ENCODE measurements around the gene BICD2.

Gene BICD2

GRCh38 chr9:92726348-92726747, 38.3 kb downstream of the BICD2 start:
- DNase-seq = no peak

DNA sequence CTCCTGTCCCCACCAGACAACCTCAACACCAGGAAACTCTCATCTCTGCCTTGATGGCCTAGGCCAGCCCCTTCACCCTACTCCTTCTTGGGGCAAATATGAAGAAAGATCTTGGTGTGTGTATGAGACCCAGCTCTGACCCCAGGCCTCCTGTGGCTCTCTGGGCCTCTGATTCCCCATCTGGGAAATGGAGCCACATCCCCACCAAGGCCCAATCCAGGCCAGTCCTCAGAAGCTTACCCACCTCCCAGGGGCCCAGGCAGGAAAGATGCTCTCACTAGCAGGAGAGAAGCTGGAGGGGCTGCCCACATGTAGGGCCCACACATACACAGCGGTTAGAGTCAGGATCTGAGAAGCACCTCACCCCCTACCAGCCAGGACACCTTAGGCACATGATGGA, 38.9 kb downstream of the BICD2 start:
- DNase-seq = no peak

GRCh38 chr9:92725266-92725545, 39.4 kb downstream of the BICD2 start:
- no peak for DNase-seq

GRCh38 chr9:92724528-92725265, 39.9 kb downstream of the BICD2 start:
- no peak for DNase-seq

GRCh38 chr9:92723801-92724323, 40.8 kb downstream of the BICD2 start:
- DNase-seq = no peak

DNA sequence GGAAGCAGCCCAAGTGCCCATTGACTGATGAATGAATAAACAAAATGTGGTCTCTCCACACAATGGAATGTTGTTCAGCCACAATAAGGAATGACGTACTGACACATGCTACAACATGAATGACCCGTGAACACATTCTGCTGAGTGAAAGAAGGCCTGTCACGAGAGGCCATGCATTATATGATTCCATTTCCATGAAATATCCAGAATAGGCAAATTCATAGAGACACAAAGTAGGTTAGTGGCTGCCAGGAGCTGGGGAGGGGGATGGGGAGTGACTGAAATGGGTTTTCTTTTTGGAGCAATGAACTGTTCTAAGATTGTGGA, 41.4 kb downstream of the BICD2 start:
- no peak for DNase-seq

GRCh38 chr9:92722386-92723298, 42.0 kb downstream of the BICD2 start:
- no peak for DNase-seq

DNA sequence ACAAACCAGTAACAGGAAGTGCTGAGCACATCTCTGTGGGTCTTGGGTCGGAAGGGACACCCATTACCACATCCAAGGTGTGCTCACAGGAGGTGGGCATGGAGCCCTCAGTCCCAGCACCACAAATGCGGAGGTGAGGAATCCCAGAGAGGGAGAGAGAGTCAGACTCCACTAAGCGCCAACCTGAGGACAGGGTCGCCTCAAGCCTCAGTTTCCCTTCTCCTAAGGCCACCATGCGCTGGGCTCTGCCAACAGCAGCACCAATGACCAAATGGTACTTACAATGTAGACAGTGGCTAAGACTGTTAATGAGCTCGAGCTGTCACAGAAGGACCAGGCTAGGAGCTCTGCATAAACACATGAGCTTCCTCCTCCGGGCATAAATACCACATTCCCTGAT, 43.1 kb downstream of the BICD2 start:
- DNase-seq = no peak

- DNase-seq = no peak
Measured at GRCh38 chr9:92720807-92721535, 43.7 kb downstream of the BICD2 start.

- no peak for DNase-seq
Measured at GRCh38 chr9:92720209-92720765, 44.3 kb downstream of the BICD2 start.

DNA sequence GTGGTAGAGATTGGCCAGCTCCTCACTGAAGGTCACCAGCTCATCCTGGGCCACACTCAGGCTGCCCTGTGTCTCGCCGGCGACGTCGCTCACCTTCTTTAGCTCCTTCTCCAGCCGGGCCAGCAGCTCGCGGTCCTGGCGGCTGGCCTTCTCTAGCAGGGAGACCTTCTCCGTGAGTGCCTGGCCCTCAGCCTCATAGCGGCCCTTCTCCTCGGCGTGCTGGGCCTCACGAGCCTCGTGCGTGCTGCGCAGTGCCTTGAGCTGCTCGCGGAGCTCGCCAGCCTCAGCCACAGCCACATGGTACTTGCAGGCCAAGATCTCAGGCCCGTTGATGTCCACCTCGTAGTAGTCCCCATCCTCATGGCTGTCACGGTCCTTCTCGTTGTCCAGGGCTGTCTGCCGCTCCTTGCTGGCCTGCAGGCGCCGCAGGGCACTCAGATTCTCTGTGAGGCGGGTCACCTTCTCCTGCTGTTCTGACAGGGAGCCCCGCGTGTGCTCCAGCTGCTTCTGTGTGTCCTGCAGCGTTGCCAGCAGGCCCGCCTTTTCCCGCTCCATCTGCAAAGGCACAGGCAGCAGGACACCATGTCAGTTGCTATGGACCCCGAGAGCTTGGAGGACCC, 45.5 kb downstream of the BICD2 start:
- DNase-seq = no peak

DNA sequence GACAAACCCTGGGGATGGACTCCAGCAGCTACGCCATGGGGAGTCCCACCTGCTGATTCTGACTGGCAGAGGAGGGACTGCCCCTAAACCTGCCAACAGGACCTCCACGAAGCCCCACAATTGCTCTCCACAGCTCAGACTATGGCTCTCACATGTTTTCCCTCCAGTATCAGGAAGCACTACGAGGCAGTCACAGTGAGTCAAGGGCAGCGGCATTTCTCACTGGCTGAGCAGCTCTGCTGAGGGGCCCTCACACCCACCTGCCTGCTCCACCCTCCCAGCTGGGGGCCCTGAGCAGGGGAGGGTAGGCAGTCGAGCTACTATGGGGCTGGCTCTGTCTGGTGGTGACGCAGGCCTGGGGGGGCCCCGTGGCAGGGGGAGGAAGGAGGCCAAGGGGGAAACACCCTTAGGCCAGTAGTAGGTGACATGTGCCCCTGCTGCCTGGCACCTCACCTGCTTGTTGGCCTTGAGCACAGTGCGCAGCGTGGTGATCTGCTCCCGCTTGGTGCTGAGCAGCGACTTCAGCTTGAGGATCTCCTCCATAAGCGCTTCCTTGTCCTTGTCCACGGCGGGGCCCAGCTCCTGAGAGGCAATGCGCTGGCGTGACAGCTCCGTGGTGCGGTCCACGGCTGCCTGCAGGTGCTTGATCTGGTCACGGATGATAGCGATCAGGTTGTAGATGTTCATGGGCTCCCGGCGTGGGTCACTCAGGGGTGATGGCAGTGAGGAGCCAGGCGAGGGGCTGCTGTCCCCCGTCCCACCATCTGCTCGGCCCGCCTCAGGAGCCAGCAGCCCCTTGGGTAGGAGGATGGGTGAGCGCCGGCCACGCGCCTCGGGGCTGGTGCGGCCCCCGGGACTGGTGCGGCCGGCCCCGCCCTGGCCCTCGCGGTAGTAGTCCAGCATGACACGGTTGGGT, 46.3 kb downstream of the BICD2 start:
- DNase-seq = no peak

DNA sequence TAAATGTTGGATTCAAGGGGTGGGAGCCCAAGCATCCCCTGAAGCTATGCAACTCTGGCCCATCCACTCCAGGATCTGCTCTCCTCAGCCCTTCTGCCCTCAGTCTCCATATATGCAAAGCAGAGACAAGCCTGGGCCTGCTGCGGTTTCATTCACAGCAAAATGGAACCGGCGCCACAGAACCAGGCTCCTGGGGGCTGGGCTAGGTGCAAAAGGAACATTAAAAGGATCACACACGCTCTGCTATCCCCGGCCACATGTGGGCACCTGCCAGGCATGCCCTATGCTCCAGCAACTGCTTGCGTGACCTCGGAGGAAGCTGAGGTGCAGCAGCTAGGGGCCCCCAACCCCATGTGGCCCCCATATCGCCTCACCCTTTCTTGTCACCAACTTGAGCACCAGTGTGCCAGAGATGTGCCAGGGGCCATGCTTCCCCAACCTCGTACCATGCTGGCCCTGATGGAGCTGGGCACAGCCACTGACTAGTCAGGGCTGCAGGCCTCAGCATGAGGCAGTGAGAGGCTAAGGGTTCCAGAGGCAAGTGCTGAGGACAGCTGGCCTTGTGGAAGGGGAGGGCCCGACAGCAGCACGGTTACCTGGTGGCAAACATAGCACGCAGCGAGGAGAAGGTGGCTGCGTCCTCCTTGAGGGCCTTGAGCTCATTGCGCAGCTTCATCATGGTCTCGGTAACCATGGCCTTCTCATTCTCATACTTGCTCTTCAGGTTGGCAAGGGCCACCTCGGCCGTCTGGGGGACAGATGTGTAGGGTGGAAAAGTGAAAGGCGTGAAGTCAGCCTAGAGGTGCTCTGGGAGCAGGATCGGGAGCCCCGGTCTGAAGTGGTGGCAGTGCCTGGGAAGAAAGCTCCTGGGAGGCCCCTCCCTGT, 47.2 kb downstream of the BICD2 start:
- DNase-seq = no peak

- DNase-seq = peak; percentile 78
Measured at GRCh38 chr9:92716557-92716956, 48.1 kb downstream of the BICD2 start.

DNA sequence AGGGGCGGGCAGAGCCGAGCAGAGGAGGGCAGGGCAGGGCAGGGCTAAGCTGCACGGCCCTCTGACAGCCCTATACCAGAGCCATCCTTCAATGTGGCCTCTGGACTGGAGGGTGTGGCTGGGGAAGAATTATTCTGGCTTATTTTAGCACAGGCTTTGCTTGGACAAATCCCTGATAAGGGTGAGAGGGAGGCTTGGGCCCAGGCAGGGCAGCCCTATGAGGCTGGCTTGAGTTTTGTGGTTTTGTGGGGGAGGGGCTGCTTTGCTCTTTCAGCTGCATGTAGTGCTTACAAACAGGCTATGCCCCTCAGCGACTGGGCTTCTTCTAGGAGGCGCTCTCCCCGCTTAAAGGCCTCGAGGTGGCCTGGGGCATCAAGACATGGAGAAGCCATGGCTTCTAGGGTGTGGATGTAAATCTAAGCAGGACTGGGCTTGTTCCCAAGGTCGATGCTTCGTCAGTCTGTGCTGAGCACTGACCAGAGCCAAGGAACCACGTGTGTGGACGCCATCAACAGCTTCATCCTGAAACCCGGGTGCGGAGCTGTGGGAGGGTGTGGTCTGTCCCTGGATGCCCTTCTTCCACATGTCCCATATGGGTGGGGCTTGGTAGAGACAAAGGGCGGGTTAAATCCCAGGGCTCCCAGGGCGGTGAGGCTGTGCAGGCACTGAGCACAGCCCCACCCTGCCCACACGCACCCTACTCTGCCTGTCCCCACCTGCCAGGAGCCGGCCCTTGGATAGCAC, 49.0 kb downstream of the BICD2 start:
- peak; percentile 26 for DNase-seq

DNA sequence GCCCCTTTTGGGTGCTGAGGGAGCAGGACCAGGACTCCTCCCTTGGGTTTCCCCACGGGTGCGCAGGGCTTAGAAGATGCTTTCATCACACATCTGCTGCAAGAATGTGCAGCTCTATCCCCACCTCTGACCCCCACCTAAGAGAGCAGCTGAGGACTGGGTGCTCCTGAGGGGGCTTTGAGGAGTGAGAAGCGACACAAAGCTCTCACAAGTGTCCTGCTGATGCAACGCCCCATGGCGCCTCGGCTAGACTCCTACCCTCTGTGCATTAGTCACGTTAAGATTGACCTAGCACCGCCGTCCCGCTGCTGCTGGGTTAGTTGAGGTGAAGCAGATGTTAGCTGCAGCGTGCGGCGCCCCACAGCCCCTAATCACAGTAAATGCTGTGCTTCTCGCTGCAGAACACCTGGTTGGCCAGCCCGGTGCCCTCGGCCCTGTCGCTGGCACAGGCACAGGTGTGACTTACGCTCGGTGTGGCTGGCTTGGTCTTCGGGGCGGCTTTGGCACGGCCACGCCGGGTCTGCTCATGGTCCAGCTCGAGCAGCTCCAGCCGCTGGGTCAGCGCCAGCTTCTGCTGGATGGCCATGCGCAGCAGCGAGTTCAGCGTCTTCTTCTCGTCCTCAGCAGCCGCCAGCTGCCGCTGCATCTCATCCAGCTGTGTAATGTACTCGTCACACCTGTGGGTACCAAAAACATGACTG, 49.7 kb downstream of the BICD2 start:
- DNase-seq = peak; percentile 36

GRCh38 chr9:92714016-92714415, 50.6 kb downstream of the BICD2 start:
- no peak for DNase-seq

GRCh38 chr9:92713528-92713927, 51.1 kb downstream of the BICD2 start:
- DNase-seq = no peak

DNA sequence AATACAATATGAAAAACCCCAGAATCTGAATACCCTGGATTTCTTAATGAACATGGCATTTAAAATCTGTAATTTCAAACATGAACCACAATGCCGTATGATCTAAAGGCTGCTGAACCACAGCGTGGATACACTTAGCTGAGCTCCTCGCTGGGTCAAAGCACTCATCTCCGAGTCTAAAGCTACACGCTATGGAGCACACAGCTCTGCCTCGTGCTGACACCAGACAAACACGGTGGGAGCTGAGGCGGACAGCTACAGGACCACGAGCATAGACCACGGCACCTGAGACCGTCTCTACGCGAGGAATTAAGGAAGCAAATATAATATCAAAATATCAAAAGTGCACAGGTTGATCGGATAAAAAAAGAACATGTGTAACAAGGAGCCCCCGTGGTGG, 51.9 kb downstream of the BICD2 start:
- DNase-seq = no peak
